HS-27A (cell line): Measurements from ENCODE around the gene IL1RAPL2.
"Not testable (repeated sequence)": the region's sequence is repeated elsewhere in the genome, so short reads cannot be mapped to it uniquely, and the experiment has no call there.

Experiments used
- DNase-seq: peaks from one replicate; pipeline ENCODE4 v3.0.0-alpha.2; 2012; ENCODE audit warnings: low read depth, missing footprints

IL1RAPL2 gene

DNA sequence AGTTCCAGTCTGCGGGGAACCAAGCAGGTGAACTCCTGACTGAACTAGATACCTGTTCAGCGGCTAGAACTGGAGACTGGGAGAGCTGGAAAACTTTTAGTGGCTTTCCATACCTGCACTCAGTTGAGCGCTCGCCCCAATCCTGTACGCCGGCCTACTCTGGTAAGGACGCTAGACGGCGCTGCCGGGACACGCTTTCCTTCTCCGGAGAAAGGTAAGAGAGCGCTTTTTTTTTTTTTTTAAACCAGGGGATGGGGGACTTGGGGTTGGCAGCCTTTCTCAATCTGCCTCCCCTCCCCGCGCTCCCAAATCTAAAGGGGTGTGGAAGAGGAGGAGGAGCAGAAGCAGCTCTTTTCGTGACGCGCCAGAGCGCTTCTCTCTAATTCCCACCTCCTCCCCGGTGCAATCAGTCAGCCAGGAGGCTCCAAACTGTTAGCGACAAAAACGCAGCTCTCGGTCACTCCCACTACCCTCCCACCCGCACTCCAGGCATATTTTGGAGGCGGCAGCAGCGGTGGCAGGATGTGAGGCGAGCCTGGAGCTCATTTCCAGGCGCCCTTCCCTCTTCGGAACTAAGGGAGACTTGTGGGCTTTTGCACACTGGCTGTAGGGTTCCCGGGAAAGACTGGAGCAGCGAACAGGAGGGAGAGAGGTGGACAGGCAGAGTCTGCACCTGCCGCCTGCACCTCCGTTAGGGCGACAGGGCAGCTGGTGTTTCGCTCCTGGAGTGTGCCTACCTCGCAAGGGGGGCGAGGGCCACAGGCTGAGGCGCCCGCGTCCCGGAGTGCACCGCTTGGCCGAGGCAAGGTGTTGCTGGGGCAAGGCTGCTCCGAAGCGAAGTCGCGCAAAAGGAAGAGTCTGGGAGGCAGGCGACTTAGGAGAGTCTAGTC lies at the start of gene IL1RAPL2:
IL1RAPL2 (plus strand) TSS at position 409 of the 890 bp plus-strand sequence.
- no peak for DNase-seq

GRCh38 chrX:104522386-104522785 lies 43.6 kb upstream of the IL1RAPL2 start:
- DNase-seq: no peak

DNA sequence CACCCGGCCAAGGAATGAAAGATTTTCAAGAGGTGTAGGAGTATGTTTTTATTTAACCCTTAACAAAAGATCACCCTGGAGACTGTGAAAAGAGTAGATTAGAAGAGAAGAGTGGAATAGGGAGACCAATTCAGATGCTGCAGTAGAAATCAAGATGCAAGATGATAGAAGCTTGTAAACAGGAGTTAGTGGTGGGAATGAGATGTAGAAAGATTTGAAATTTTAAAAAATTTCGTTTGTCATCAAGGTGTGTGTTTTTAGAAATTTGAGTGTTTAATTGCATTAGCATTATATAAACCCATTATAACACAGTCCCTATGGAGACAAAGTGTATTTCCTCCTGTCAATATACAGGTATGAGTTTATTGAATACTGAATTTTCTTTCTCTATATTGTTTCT lies 42.1 kb upstream of the IL1RAPL2 start:
- no peak for DNase-seq

GRCh38 chrX:104539081-104539480 lies 26.9 kb upstream of the IL1RAPL2 start:
- DNase-seq: no peak

GRCh38 chrX:104542447-104542846 lies 23.6 kb upstream of the IL1RAPL2 start:
- not testable (repeated sequence) for DNase-seq

DNA sequence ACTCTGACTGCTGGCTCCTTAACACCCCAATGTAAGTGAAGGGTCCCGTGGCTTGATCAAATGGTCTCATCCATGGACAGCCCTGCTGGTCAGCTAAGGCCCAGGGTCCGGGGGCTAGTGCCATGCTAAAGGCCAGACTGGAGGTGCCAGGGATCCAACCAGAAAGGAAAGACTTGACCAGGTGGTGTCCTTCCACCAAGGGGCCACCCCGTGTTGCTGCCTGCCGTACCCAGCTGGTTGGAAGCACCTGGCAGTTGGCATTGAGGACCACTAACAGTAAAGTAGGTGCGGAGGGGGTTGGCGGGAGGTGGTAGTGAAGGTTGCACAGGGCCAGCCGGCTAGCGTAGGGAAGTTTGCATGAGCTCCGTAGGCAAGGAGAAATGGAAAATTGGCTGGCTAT lies 1.7 kb upstream of the IL1RAPL2 start:
- DNase-seq: no peak

GRCh38 chrX:104564921-104565703 lies 887 bp upstream of the IL1RAPL2 start:
- no peak for DNase-seq

DNA sequence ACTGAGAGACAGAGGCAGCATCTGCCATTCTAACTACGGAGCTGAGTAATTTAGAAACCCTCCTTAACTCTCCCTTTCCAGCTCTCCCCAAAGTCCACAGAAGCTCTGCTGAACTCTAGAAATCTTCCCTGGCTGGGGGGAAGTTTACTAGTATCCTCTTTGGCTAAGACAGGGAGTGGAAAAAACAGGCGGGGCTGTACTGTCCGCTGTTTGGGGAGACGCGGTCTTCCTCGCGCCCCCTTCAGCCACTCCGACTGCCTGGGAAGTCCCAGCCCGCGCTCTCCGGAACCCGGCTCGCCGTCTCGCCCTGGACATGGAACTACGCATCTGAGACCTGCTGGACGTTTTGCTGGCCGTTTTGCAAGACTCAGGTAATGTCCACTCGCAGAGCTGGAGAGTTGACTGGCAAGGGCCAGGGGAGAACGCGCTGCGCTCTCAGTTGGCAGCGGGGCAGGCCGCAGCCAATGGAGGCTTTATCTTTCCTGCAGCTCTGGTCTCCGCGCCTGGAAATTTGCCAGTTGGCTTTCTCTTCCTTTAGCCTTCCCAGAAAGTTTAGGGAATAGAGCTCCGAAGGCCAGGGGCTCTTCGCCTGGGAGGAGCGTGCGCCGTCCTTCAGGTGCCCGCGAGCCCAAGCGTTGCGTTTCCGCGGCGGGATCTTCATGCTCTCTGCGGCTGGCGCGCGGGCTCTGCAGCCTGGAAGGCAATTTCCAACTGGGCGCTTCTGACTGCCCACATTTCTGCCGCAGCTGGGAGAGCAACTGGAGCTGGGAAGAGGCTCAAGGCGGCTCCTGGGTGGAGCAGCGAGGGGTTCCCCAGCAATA lies 892 bp downstream of the IL1RAPL2 start:
- no peak for DNase-seq

DNA sequence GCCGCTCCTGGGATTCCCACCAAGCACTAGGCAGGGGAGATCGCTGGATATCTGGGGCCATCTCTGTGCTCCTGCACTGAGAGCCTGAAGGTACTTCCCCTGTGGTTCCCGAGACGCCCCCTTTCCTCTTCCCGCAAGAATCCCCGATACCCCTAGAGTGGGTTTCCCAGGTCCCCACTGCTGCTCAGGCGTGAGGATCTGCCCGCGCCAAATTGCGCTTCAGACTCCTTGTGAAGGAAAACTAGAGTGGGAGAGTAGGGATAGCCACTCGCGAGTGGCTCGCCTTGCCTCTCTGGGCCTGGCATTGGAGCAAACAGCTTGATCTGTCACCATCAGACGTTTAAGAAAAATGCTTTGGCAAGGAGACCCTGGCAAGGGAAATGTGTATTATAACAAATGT lies 1.5 kb downstream of the IL1RAPL2 start:
- DNase-seq: no peak

DNA sequence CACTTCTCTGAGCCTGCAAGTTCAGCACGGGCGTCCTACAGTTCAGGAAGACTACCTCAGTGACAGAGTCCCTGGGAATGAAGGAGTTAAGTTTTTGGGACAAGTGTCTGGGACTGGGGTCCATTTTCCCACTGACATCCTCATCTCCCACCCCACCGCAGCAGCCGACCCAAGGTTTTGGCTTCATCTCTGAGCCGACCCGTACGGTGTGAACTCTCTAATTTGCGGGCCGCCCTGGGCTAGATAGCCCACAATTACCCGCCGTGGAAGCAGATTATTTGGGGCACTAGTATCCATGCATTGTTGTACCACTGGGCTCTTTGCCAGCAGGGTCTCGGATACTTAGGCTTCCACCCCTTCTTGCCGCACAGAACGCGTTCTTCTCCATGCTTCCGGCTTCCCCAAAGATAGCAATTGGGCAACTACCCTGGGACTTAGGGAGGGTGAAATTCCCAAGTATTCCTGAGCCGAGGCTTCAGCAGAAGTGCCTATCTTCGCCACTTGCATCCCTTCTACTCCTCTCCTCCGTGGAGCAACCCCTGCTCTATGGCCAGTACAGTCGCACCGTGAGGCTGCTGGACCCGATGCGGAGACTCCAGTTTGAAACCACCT lies 2.4 kb downstream of the IL1RAPL2 start:
- DNase-seq: no peak

- no peak for DNase-seq
Observed at GRCh38 chrX:104618106-104618895, 52.3 kb downstream of the IL1RAPL2 start.

- no peak for DNase-seq
Observed at GRCh38 chrX:104621781-104622180, 55.8 kb downstream of the IL1RAPL2 start.

DNA sequence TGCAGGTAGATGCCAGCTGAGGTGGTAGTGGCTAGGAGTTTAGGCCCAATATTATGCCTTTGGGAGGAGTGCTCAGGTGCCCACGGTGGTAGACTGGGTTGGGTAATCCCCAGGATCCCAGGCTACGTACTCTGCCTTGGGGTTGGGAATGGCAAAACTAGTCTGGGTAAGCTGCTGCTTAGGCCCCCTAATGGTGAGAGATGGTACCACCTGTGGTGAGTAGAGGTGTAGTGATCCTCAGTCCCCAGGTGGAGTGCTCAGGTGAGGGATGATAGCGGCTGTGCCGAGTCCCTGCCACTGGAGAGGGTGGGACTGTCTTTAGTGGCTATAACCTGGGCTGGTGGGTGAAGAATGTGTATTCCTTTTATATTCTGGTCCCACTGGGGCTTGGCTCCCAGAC lies 75.2 kb downstream of the IL1RAPL2 start:
- DNase-seq: no peak

DNA sequence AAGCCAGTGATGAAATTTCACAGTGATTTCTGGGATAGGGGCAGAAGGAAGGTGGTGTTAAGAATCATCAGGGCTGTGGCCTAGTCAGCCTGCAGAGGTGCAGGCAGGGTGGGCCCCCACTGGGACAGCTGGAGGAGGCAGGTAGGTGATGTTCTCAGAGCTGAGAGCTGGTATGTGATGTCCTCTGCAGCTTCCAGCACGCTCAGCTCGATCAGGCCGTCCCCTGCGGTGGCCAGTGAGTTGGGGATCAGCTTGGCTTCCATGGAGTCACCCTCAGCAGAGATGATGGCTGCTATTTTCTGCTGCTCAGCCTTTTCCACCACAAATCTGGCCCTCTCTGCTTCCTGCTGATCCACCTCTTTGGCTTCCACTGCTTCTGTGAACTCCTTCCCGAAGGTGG lies 81.1 kb downstream of the IL1RAPL2 start:
- DNase-seq: no peak

DNA sequence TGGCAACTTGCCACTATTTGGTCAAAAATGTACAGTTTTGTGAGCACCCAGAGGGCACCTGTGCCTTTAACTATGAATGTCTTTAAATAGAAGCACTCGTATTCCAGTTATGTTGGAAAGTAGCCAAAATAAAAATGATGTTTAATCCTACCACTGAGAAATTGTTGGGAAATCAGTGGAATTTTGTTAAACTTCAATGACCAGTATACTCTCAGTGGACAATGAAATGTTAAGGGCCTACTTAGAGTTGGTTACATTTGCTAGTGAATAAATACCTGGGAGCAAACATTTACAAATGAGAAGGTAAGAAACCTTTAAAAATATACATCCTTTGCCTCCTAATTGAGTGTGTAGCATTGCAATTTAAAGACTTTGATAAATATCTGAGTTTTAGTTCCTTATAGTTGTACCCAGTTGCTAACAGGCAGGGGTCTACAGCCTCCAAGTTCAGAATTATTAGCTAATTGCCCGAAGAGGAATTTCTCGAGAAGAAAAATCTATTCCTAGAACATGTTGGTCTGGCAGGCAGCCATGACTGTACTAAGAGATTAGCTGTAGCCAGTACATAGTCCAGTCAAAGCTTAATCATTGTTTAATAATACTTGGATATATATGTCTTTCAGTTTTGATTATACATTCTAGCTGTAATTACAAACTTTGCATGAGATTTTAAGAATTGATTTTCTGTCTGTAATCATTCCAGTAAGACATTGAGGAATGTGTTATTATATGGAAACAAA lies 93.2 kb downstream of the IL1RAPL2 start:
- no peak for DNase-seq

- DNase-seq: no peak
Observed at GRCh38 chrX:104660092-104660491, 94.1 kb downstream of the IL1RAPL2 start.

DNA sequence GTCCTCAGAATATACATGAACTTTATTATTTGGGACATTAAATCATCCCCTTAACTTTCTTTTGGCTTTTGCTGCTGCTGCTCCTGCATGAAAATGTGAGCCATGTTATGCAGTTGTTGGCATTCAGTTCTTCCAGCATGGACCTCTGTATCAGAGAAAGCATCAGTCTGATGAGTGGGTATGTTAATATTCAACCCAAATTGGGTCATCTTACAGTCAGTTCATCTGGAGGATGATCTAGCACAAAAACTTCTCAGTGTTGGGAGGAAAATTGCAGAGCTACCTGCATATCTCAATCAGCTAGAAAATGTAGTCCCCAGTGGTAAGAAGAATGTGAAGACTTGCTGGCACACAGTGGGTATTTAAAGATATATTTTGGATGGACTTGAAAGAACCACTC lies 96.7 kb downstream of the IL1RAPL2 start:
- no peak for DNase-seq

- no peak for DNase-seq
Observed at GRCh38 chrX:104665691-104666090, 99.7 kb downstream of the IL1RAPL2 start.

- DNase-seq: no peak
Observed at GRCh38 chrX:104668550-104668949, 102.6 kb downstream of the IL1RAPL2 start.

- DNase-seq: no peak
Observed at GRCh38 chrX:104669063-104669462, 103.1 kb downstream of the IL1RAPL2 start.
